Limb (tissue), 2 donors: ENCODE results near the gene CDH7.

ENCODE experiments used
- DNase-seq, 2 donors: peaks; one replicate each; pipeline ENCODE4 v3.0.0-alpha.2; 2016; ENCODE audit errors: extremely low spot score in 2 of 2

Gene CDH7

GRCh38 chr18:65767406-65767805 lies 16.6 kb downstream of the CDH7 start:
- DNase-seq, result no peak

GRCh38 chr18:65768120-65768778 lies 17.4 kb downstream of the CDH7 start:
- no peak for DNase-seq

GRCh38 chr18:65769652-65770051 lies 18.8 kb downstream of the CDH7 start:
- DNase-seq, result no peak

GRCh38 chr18:65786474-65786873 lies 35.7 kb downstream of the CDH7 start:
- no peak for DNase-seq

GRCh38 chr18:65788373-65788772 lies 37.6 kb downstream of the CDH7 start:
- no peak for DNase-seq

GRCh38 chr18:65790604-65791003 lies 39.8 kb downstream of the CDH7 start:
- no peak for DNase-seq

GRCh38 chr18:65791719-65792118 lies 40.9 kb downstream of the CDH7 start:
- no peak for DNase-seq

- DNase-seq, result no peak
These were observed 41.8 kb downstream of the CDH7 start for GRCh38 chr18:65792456-65793074.

GRCh38 chr18:65808759-65809158 lies 57.9 kb downstream of the CDH7 start:
- no peak for DNase-seq

- DNase-seq, result no peak
These were observed 60.5 kb downstream of the CDH7 start for GRCh38 chr18:65811307-65811706.

- no peak for DNase-seq
These were observed 64.7 kb downstream of the CDH7 start for GRCh38 chr18:65815506-65815905.

GRCh38 chr18:65817178-65817577 lies 66.4 kb downstream of the CDH7 start:
- DNase-seq, result no peak

- no peak for DNase-seq
These were observed 71.1 kb downstream of the CDH7 start for GRCh38 chr18:65821911-65822310.

- DNase-seq, result no peak
These were observed 72.0 kb downstream of the CDH7 start for GRCh38 chr18:65822826-65823225.

- DNase-seq, result no peak
These were observed 76.6 kb downstream of the CDH7 start for GRCh38 chr18:65827444-65827843.

GRCh38 chr18:65835881-65836280 lies 85.1 kb downstream of the CDH7 start:
- DNase-seq, result no peak

- no peak for DNase-seq
These were observed 95.3 kb downstream of the CDH7 start for GRCh38 chr18:65846107-65846506.

GRCh38 chr18:65852273-65852672 lies 101.5 kb downstream of the CDH7 start:
- no peak for DNase-seq

- DNase-seq, result no peak
These were observed 108.3 kb downstream of the CDH7 start for GRCh38 chr18:65859075-65859474.

GRCh38 chr18:65869527-65869926 lies 118.7 kb downstream of the CDH7 start:
- no peak for DNase-seq

GRCh38 chr18:65876310-65876709 lies 125.5 kb downstream of the CDH7 start:
- no peak for DNase-seq

- no peak for DNase-seq
These were observed 146.5 kb downstream of the CDH7 start for GRCh38 chr18:65897292-65897691.

GRCh38 chr18:65901522-65901921 lies 150.7 kb downstream of the CDH7 start:
- DNase-seq, result no peak
